ENCODE results near the gene PTPN1. TPM values are rescaled to one million over a fixed set of nuclear protein-coding genes. Genes with fewer than 3 reads are reported as not detected.

The PTPN1 gene
- total RNA-seq, 2 experiments from 2014 or later = 17.1 to 25.1 TPM

DNA sequence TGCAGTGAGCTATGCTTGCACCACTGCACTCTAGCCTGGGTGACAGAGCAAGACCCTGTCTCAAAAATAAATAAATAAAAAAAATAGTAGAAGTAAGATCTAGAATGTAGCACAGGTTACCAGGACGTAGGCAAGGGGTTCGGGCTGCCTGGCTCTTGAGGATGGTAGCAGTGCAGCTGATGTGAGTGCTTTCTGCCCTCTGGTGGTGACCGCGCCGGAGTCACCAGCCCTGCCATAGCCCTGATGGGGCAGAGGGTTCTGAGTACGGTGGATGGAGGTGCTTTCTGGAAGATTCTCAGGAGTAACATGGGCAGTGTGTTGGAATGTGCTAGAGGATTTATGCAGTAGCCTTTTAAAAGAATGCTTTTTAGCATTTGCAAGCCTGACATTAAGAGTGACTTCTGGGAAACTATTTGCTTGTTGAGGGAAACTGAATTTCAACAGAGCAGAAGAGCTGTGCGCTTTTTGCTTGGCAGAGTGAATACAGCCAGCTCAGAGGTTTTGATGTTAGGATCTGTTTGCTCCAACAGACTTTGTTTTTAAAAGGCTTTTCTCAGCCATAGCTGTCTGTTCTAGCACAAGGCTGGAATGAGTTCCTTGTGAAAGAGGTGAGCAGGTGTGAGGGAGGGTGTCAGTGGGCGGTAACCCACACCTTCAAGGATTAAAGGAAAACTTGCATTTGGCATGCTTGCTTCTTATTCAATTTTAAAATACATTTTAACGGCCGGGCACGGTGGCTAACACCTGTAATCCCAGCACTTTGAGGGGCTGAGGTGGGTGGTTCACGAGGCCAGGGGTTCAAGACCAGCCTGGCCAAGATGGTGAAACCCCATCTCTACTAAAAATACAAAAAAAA, 65.9 kb downstream of the PTPN1 start:
- no peak overlapping the region for H3K4me2 ChIP-seq (ENCODE audit: low read length)
- CTCF ChIA-PET (ENCODE audit: unreplicated experiment) = no interaction called here
- DNase-seq (ENCODE audit: low spot score) = peak; percentile 70
- H3K9me2 ChIP-seq (ENCODE audit: insufficient read depth, low read length) = no peaks in the 10 kb centered on the region
- H2AFZ ChIP-seq (ENCODE audit: low read length) = no peak overlapping the region
- intact Hi-C loops (cut with micrococcal nuclease; ENCODE audit: unreplicated experiment) = loop anchor here (2.0 kb wide), 1 partner anchor 97 kb away; no protein-coding TSS in a partner anchor
- H3K4me3 ChIP-seq (ENCODE audit: low read depth, low read length, poor library complexity, severe bottlenecking) = no peak overlapping the region
- H4K20me1 ChIP-seq (ENCODE audit: insufficient read depth, low read length) = no peaks in the 10 kb centered on the region
- no peaks in the 10 kb centered on the region for H3K9me3 ChIP-seq (ENCODE audit: low read length)
- H3K4me1 ChIP-seq (ENCODE audit: insufficient read depth, low read length, poor library complexity, severe bottlenecking) = peaks cover 6% of the 10 kb centered on the region
- BruUV-seq (replicated peaks) = no TSS peak
- TF ChIP-seq EZH2phosphoT487 (IDR thresholded peaks at IDR 0.05; ENCODE audit: borderline replicate concordance, low read depth, low read length) (no peak), CTCF (conservative IDR thresholded peaks at IDR 0.05; ENCODE audit: low read length) (peak; percentile 87)
- POLR2A ChIA-PET = no interaction called here
- H3K36me3 ChIP-seq (ENCODE audit: insufficient read depth, low read length) = peaks cover 43% of the 10 kb centered on the region
- H3K27ac ChIP-seq (ENCODE audit: low read depth, low read length, poor library complexity, severe bottlenecking) = no peak overlapping the region
- H3K79me2 ChIP-seq (ENCODE audit: insufficient read depth, low read depth, low read length) = no peaks in the 10 kb centered on the region

GRCh38 chr20:50577175-50578018, 67.2 kb downstream of the PTPN1 start:
- Histone ChIP-seq H3K9me2 (ENCODE audit: insufficient read depth, low read length) (no peaks in the 10 kb centered on the region), H3K9me3 (ENCODE audit: low read length) (no peaks in the 10 kb centered on the region), H4K20me1 (ENCODE audit: insufficient read depth, low read length) (no peaks in the 10 kb centered on the region), H3K27ac (ENCODE audit: low read depth, low read length, poor library complexity, severe bottlenecking) (no peak overlapping the region), H3K4me1 (ENCODE audit: insufficient read depth, low read length, poor library complexity, severe bottlenecking) (peaks cover 17% of the 10 kb centered on the region), H3K36me3 (ENCODE audit: insufficient read depth, low read length) (peaks cover 53% of the 10 kb centered on the region), H3K79me2 (ENCODE audit: insufficient read depth, low read depth, low read length) (no peaks in the 10 kb centered on the region), H2AFZ (ENCODE audit: low read length) (no peak overlapping the region), H3K4me2 (ENCODE audit: low read length) (no peak overlapping the region), H3K4me3 (ENCODE audit: low read depth, low read length, poor library complexity, severe bottlenecking) (no peak overlapping the region)
- ChIA-PET CTCF (ENCODE audit: unreplicated experiment) (no interaction called here), POLR2A (no interaction called here)
- BruUV-seq (replicated peaks) = no TSS peak
- TF ChIP-seq CTCF (conservative IDR thresholded peaks at IDR 0.05; ENCODE audit: low read length) = no peak
- no peak for TF ChIP-seq EZH2phosphoT487 (IDR thresholded peaks at IDR 0.05; ENCODE audit: borderline replicate concordance, low read depth, low read length)
- intact Hi-C loops (cut with micrococcal nuclease; ENCODE audit: unreplicated experiment) = loop anchor here (2.0 kb wide), 1 partner anchor 99 kb away; no protein-coding TSS in a partner anchor
- no peak for DNase-seq (ENCODE audit: low spot score)
